Renal cortex interstitium (tissue), 11 donors: ENCODE measurements around the gene TKTL1. TPM values are rescaled to one million over a fixed set of nuclear protein-coding genes. Genes with fewer than 3 reads are reported as not detected.
A peak's percentile ranks its signal among the peaks of the same experiment; 100 is the strongest.

Experiments
- DNase-seq, 11 donors: peaks; one replicate each; pipeline ENCODE4 v3.0.0-alpha.2; 2013; ENCODE audit warnings: low read depth in 9 of 11, low spot score in 4 of 11; ENCODE audit errors: extremely low read depth in 1 of 11
- polyA plus RNA-seq, 3 donors: library from polyadenylated mRNA; unstranded; fragments of 120-200 nt; gene quantifications; one replicate each; pipeline ENCODE4 v1.2.1, GENCODE V29; 2013; ENCODE audit not compliant: insufficient read length in 3 of 3

Gene TKTL1
- polyA plus RNA-seq, 3 donors: 0.22 to 0.52 (median 0.24) TPM

DNA sequence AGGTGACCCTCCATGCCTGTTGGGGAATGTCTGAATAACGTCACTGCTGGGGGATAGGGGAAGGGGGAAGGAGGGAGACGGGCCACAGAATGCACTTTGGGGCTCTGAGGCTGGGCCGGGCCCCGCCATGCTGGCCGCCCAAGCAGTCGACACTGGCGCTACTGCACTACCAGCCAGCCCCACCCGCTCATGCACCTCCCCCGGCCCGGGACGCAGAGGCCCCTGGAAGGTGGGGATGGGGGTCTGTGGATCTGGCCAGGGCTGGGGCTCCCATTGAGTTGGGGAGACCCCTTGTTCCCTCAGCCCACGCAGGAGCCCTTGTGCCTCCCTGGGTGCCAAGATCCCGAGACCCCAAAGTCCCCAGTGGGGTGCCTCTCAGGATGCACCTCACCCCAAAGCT, 61.0 kb downstream of the TKTL1 start:
- DNase-seq: no peak

DNA sequence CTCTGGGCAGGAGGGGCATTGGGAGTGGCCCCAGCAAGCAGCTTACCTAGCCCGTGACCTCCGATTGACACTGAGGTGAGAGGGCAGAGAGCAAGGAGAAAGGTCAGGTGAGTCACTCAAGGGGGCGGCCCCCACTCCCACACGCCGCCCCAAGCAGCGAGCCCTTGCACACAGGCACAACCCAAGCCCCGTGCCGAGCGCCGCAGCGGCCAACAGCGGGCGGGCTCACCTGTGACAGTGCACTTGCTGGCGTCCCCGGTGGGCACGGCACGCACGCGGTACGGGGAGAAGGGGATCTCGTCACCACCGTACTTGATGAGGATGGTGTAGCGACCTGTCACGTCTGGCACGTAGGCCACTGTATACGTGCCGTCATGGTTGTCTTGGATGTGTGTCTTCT, 61.6 kb downstream of the TKTL1 start:
- no peak for DNase-seq

GRCh38 chrX:154358011-154358410, 62.4 kb downstream of the TKTL1 start:
- no peak for DNase-seq

- no peak for DNase-seq
Measured at GRCh38 chrX:154358829-154359228, 63.2 kb downstream of the TKTL1 start.

DNA sequence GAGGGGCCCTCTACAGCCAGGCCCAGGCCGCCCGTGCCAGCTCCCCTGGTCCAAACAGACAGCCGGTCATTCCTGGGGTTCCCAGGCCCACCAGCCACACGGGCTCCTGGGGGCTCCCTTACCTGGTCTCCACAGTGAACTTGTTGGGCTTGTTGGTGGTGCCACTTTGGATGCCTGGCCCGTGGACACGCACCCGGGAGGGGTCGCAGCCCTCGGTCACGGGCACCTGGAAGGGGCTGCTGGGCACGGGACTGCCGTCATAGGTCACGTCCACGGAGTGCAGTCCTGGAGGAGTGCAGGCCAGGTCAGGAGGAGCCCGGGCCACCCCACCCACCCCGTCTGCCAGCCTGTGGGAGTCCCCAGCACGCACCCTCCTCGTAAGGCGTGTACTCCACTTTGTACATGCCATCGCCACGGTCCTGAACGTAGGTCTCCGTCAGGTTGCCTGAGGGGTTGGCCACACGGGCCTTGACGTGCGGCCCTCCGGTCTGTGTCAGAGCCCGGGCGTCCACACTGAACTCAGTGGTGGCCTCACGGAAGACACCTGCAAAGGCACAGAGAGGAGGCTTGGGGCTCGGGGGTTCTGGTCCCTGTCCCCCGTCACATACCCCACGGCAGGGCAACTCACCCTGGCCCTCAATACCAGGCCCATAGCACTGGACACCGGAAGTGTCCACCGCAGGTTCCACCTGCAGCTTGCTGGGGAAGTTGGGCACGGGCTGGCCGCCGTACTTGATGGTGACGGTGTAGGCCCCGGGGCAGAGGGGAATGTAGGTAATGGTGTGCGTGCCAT, 64.0 kb downstream of the TKTL1 start:
- DNase-seq: no peak

DNA sequence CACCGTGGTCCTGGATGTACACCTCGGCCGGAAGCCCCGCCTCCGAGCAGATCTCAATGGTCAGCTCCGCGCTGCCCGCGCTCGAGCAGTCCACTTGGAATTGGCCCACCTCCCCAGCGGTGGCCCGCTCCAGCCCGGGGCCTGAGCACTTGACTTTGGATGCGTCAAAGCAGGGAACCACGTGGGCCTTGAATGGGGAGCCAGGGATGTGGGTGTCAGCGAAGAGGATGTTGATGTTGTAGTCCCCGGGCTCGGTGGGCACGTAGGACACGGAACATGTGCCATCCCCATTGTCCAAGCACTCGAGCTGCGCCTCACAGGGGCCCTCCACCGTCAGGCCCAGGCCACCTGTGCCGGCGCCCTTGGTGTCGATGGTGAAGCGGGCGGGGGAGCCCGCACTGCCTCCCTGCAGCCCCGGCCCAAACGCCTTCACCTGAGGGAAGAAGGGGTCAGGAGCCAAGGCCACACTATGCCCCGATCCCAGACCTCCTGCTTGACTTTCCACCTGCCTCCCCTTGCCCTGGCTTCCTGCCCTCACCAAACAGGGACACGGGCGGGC, 64.6 kb downstream of the TKTL1 start:
- DNase-seq: no peak

GRCh38 chrX:154362085-154362742, 66.6 kb downstream of the TKTL1 start:
- no peak for DNase-seq

GRCh38 chrX:154363706-154364439, 68.3 kb downstream of the TKTL1 start:
- no peak for DNase-seq

DNA sequence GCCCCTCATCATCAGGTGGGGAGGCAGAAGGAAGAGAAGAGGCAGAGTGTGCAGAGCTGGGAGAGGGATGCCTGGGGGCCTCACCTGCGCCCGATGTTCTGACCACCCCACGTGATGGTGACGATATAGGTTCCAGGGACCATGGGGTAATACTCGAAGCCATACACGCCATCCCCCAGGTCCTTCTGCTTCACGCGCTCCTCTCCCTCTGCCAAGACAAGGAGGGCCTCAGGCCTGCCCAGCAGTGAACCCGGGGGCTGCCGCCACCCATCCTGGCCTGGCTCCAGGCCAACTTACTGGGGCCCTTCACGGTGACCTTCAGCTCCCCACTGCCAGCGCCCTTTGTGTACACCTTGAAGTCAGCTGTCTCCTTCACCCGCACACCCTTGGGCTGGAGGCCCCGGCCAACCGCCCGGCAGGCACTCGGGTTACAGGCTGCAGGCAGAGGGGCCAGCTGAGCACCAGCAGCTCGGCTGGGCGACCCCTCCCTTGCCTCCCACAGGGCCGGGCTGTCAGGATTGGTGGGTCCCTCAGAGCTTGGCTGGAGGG, 69.5 kb downstream of the TKTL1 start:
- no peak for DNase-seq

DNA sequence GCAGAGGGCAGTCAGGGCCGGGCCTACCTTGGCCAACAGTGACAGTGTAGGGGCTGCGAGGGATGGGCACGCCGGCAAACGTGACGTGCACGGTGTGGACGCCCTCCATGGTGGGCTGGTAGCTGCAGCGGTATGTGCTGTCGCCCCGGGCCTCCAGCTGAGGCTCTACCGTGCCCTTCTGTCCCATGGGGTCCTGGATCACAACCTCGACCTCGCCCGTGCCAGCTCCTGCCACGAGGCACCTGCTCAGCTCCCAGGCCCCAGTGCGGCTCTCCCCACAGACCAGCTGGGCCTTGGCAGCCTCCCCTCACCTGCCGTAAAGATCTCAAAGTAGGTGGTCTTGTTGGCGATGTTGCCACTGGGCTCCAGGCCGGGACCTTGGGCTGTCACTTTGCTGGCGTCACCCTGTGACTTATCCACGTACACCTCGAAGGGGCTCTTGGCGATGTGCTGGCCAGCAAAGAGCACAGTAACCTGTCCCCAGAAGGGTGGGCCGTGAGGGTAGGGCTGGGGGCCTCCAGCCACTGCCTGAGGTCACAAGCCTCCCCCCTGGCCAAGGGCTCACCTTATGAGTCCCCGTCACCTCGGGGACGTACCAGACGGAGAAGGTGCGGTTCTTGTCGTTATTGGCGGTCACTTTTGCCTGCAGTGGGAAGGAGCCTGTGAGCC, 70.5 kb downstream of the TKTL1 start:
- no peak for DNase-seq

DNA sequence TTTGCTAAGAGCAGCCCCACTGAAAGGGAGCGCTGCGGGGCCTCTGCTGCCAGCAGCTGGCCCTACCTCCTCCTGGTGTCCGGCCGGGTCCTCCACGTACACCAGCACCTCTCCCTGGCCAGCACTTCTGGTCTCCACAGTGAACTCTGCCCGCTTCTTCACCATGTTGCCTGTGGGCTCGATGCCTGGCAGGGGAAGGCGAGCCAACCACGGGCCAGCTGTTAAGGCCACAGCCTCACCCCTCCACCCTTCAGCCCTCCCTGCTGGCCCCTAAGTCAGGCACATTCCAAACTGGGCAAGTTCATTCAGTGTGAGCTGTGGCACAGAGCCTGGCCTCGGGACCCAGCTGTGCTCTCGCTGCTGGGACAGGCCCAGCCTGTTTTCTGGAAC, 71.1 kb downstream of the TKTL1 start:
- no peak for DNase-seq

- DNase-seq: no peak
Measured at GRCh38 chrX:154367474-154368308, 72.1 kb downstream of the TKTL1 start.

DNA sequence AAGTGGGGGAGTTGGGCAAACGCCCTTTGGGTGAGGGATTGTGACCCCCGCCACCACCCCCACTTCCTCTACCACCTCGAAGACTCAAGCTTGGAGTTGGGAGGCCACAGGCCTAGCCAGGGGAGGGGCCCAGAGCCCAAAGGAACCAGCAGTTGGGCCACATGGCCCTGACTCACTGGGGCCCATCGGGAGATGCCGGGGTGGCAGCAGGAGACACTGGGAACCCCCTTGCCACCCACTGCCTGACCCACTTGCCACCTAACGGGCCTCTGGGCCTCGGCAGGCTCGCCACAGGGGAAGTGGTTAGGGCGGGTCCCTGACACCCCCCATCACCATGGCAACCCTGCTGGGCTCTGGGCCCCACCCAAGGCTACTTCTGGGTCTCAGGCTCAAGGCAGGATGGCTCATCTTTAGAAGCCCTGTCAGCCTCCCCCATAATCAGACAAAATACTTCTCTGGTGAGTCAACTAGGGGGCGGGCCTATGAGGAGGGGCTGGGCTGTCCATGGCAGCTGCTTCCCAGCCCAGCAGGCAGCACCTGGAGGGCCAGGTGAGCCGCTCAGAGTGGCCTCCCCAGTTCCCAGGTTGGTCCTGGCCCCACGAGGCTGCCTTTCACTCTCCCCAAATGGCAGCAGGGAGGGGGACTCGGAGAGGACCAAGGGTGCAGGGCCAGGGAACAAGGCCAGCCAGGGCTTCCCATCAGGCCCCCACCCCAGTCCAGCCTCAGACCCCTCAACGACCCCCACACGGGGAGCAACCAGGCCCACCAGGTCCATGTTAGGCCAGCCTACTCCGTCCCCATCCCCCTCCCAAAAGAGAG, 73.2 kb downstream of the TKTL1 start:
- no peak for DNase-seq

DNA sequence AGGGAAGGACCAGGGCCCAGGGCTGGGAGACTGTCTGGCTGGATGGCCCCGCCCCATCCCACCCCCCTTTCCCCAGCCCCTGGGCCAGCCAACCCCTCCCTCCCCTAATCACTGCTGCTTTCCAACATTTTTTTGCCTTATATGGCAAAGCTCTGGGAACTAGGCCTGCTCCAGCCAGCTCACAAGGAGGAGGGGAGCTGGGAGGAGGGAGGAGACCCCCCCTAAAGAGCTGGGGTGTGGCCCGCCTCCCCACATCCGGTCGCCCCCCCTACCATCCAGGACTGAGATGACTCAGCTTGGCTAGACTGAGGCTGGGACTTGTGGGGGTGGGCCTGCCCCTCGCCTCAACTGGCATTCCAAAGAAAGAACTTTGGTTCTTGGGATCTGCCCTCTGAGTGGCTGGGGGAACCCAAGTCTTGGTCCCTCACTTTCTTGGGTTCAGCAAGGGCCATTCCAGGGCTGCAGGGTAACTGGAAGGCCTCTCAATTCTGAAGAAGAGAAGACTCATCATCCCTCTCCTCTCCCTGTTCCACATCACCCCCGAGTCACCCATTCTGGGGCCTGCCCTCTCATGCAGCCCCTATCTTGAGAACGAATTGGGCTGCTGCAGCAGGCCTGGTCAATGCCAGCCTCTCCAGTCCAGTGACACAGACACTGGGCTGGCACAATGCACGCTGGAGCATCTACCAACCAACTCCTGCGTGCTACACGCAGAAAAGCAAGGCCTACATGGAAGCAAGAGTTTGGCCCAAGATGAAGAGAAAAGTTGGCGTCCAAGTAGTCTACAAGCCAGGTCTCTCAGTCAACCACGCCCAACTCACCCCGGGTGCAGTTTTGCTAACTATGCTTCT, 74.1 kb downstream of the TKTL1 start:
- DNase-seq: peak in 6 of 11 donors; percentile 69 to 88 (median 81)

- no peak for DNase-seq
Measured at GRCh38 chrX:154370300-154371016, 74.9 kb downstream of the TKTL1 start.
